ENCODE measurements around the gene ANKRD13A. TPM values are rescaled to one million over a fixed set of nuclear protein-coding genes. Genes with fewer than 3 reads are reported as not detected.
A peak's percentile ranks its signal among the peaks of the same experiment; 100 is the strongest.

The ANKRD13A gene
- total RNA-seq, 1 experiment from 2014 or later, result 34.5 TPM

GRCh38 chr12:109997393-109997792 is 1.8 kb upstream of the ANKRD13A start:
- peaks cover 25% of the 10 kb centered on the region for H3K4me1 Mint-ChIP-seq (ENCODE audit: low read depth, unreplicated experiment)
- CTCF ChIA-PET, result no interaction called here
- intact Hi-C loops (cut with micrococcal nuclease; ENCODE audit: unreplicated experiment), result loop anchor here (5.0 kb wide), 1 partner anchor 45 kb away; no protein-coding TSS in a partner anchor

GRCh38 chr12:109998241-109998903 is 858 bp upstream of the ANKRD13A start:
- Mint-ChIP-seq H3K9me3 (ENCODE audit: low read depth, unreplicated experiment) (no peaks in the 10 kb centered on the region), H3K4me3 (ENCODE audit: low read depth, unreplicated experiment) (peak overlapping the region; percentile 97), H3K4me1 (ENCODE audit: low read depth, unreplicated experiment) (peaks cover 35% of the 10 kb centered on the region), H3K36me3 (ENCODE audit: insufficient read depth, unreplicated experiment) (peaks cover 40% of the 10 kb centered on the region), H3K27ac (ENCODE audit: unreplicated experiment) (peak overlapping the region; percentile 100), H3K27me3 (ENCODE audit: unreplicated experiment) (no peaks in the 10 kb centered on the region)
- CTCF ChIA-PET, result interaction anchor here (0.6 to 1.7 kb wide), 3 partner anchors 41 to 1643 kb away, joined by 3 to 7 read pairs (median 3); no protein-coding TSS in a partner anchor
- no peak for TF ChIP-seq CTCF (IDR thresholded peaks at IDR 0.05; ENCODE audit: unreplicated experiment)
- intact Hi-C loops (cut with micrococcal nuclease; ENCODE audit: unreplicated experiment), result loop anchor here (5.0 kb wide), 1 partner anchor 46 kb away; no protein-coding TSS in a partner anchor
- no TSS peak for BruUV-seq (replicated peaks)
- DNase-seq, result no peak

More at GRCh38 chr12:109997393-109997792, 1.8 kb upstream of the ANKRD13A start:
- Mint-ChIP-seq H3K27me3 (ENCODE audit: unreplicated experiment) (no peaks in the 10 kb centered on the region), H3K9me3 (ENCODE audit: low read depth, unreplicated experiment) (no peaks in the 10 kb centered on the region), H3K4me3 (ENCODE audit: low read depth, unreplicated experiment) (peak overlapping the region; percentile 97), H3K36me3 (ENCODE audit: insufficient read depth, unreplicated experiment) (peaks cover 39% of the 10 kb centered on the region), H3K27ac (ENCODE audit: unreplicated experiment) (no peak overlapping the region)
- no peak for TF ChIP-seq CTCF (IDR thresholded peaks at IDR 0.05; ENCODE audit: unreplicated experiment)
- no TSS peak for BruUV-seq (replicated peaks)
- DNase-seq, result no peak

GRCh38 chr12:109999649-109999971 is 380 bp downstream of the ANKRD13A start:
- no peak for DNase-seq
- Mint-ChIP-seq H3K36me3 (ENCODE audit: insufficient read depth, unreplicated experiment) (peaks cover 40% of the 10 kb centered on the region), H3K4me3 (ENCODE audit: low read depth, unreplicated experiment) (peak overlapping the region; percentile 97), H3K27ac (ENCODE audit: unreplicated experiment) (peak overlapping the region; percentile 81), H3K9me3 (ENCODE audit: low read depth, unreplicated experiment) (no peaks in the 10 kb centered on the region), H3K4me1 (ENCODE audit: low read depth, unreplicated experiment) (peaks cover 33% of the 10 kb centered on the region), H3K27me3 (ENCODE audit: unreplicated experiment) (no peaks in the 10 kb centered on the region)
- CTCF ChIA-PET, result interaction anchor here (0.6 to 1.7 kb wide), 2 partner anchors 432 to 504 kb away, joined by 4 to 7 read pairs; no protein-coding TSS in a partner anchor
- BruUV-seq (replicated peaks), result no TSS peak
- TF ChIP-seq CTCF (IDR thresholded peaks at IDR 0.05; ENCODE audit: unreplicated experiment), result no peak
- intact Hi-C loops (cut with micrococcal nuclease; ENCODE audit: unreplicated experiment), result loop anchor here (5.0 kb wide), 1 partner anchor 47 kb away; no protein-coding TSS in a partner anchor

- peaks cover 39% of the 10 kb centered on the region for H3K36me3 Mint-ChIP-seq (ENCODE audit: insufficient read depth, unreplicated experiment)
- CTCF ChIA-PET, result no interaction called here
- TSS peak; percentile 43 for BruUV-seq (replicated peaks)
These were observed 814 bp downstream of the ANKRD13A start for GRCh38 chr12:109999983-110000505.

More at GRCh38 chr12:109999983-110000505, 814 bp downstream of the ANKRD13A start:
- DNase-seq, result peak; percentile 16
- peaks cover 29% of the 10 kb centered on the region for H3K4me1 Mint-ChIP-seq (ENCODE audit: low read depth, unreplicated experiment)
- H3K9me3 Mint-ChIP-seq (ENCODE audit: low read depth, unreplicated experiment), result no peaks in the 10 kb centered on the region
- H3K27ac Mint-ChIP-seq (ENCODE audit: unreplicated experiment), result peak overlapping the region; percentile 81
- intact Hi-C loops (cut with micrococcal nuclease; ENCODE audit: unreplicated experiment), result loop anchor here (5.0 kb wide), 2 partner anchors 37 to 48 kb away; no protein-coding TSS in a partner anchor
- no peak for TF ChIP-seq CTCF (IDR thresholded peaks at IDR 0.05; ENCODE audit: unreplicated experiment)
- H3K27me3 Mint-ChIP-seq (ENCODE audit: unreplicated experiment), result no peaks in the 10 kb centered on the region
- H3K4me3 Mint-ChIP-seq (ENCODE audit: low read depth, unreplicated experiment), result peak overlapping the region; percentile 97
